WTC11 (cell line): Measurements from ENCODE around the gene STIP1. TPM values are rescaled to one million over a fixed set of nuclear protein-coding genes. Genes with fewer than 3 reads are reported as not detected.

Source experiments
- ATF1 ChIP-seq: sonication (generic); formaldehyde crosslinking; IDR thresholded peaks from 2 replicates; pipeline ENCODE4 v1.8.1; 2023; ENCODE audit warnings: mild to moderate bottlenecking, moderate library complexity, missing genetic modification reagents
- ATF6 ChIP-seq: sonication (generic); formaldehyde crosslinking; IDR thresholded peaks from 2 replicates; pipeline ENCODE4 v1.8.1; 2023; ENCODE audit warnings: mild to moderate bottlenecking, missing genetic modification reagents
- ELF4 ChIP-seq: sonication (generic); formaldehyde crosslinking; IDR thresholded peaks from 2 replicates; pipeline ENCODE4 v1.8.1; 2022; ENCODE audit warnings: low read depth, mild to moderate bottlenecking, moderate library complexity, missing genetic modification reagents
- EMX1 ChIP-seq: fragments of 250-450 bp; sonication (Bioruptor Pico); IDR thresholded peaks from 2 replicates; pipeline ENCODE4 v1.8.0; 2021; ENCODE audit warnings: mild to moderate bottlenecking
- ESRRA ChIP-seq: sonication (generic); formaldehyde crosslinking; IDR thresholded peaks from 2 replicates; pipeline ENCODE4 v1.8.1; 2022; ENCODE audit warnings: mild to moderate bottlenecking, missing genetic modification reagents, borderline replicate concordance
- ETV6 ChIP-seq: sonication (generic); formaldehyde crosslinking; IDR thresholded peaks from 2 replicates; pipeline ENCODE4 v1.8.1; 2022; ENCODE audit warnings: mild to moderate bottlenecking, missing genetic modification reagents
- GTF2I ChIP-seq: fragments of 250-450 bp; sonication (Bioruptor Pico); conservative IDR thresholded peaks from 2 replicates; pipeline ENCODE4 v1.4.0; 2021; ENCODE audit warnings: mild to moderate bottlenecking
- IRF1 ChIP-seq: sonication (generic); formaldehyde crosslinking; IDR thresholded peaks from 2 replicates; pipeline ENCODE4 v1.8.0; 2023; ENCODE audit warnings: missing genetic modification reagents
- JAZF1 ChIP-seq: fragments of 250-450 bp; sonication (Bioruptor Pico); IDR thresholded peaks from 2 replicates; pipeline ENCODE4 v1.9.0; 2021; ENCODE audit warnings: moderate library complexity, mild to moderate bottlenecking, inconsistent platforms
- KAT7 ChIP-seq: sonication (generic); formaldehyde crosslinking; IDR thresholded peaks from 2 replicates; pipeline ENCODE4 v1.8.1; 2023; ENCODE audit warnings: missing genetic modification reagents, mild to moderate bottlenecking, borderline replicate concordance
- NR1H2 ChIP-seq: sonication (generic); formaldehyde crosslinking; IDR thresholded peaks from 2 replicates; pipeline ENCODE4 v1.9.0; 2021; ENCODE audit warnings: mild to moderate bottlenecking, moderate library complexity, missing genetic modification reagents
- NR2C2 ChIP-seq: sonication (generic); formaldehyde crosslinking; IDR thresholded peaks from 2 replicates; pipeline ENCODE4 v1.8.0; 2022; ENCODE audit warnings: mild to moderate bottlenecking, missing genetic modification reagents
- OVOL2 ChIP-seq: fragments of 250-450 bp; sonication (Bioruptor Pico); IDR thresholded peaks from 2 replicates; pipeline ENCODE4 v1.9.0; 2021; ENCODE audit warnings: mild to moderate bottlenecking, borderline replicate concordance
- PRDM15 ChIP-seq: sonication (generic); formaldehyde crosslinking; IDR thresholded peaks from 2 replicates; pipeline ENCODE4 v1.8.0; 2022; ENCODE audit warnings: missing genetic modification reagents
- PREB ChIP-seq: sonication (generic); formaldehyde crosslinking; IDR thresholded peaks from 2 replicates; pipeline ENCODE4 v1.8.1; 2022; ENCODE audit warnings: mild to moderate bottlenecking, missing genetic modification reagents, moderate library complexity, borderline replicate concordance
- RELA ChIP-seq: sonication (generic); formaldehyde crosslinking; IDR thresholded peaks from 2 replicates; pipeline ENCODE4 v1.8.1; 2022; ENCODE audit warnings: missing genetic modification reagents, mild to moderate bottlenecking, borderline replicate concordance
- RORB ChIP-seq: fragments of 250-450 bp; sonication (Bioruptor Pico); IDR thresholded peaks from 2 replicates; pipeline ENCODE4 v1.9.0; 2021; ENCODE audit warnings: mild to moderate bottlenecking
- TEAD1 ChIP-seq: sonication (generic); formaldehyde crosslinking; IDR thresholded peaks from 2 replicates; pipeline ENCODE4 v1.8.0; 2022; ENCODE audit warnings: mild to moderate bottlenecking, missing genetic modification reagents
- TP53 ChIP-seq: sonication (generic); formaldehyde crosslinking; IDR thresholded peaks from 2 replicates; pipeline ENCODE4 v1.8.1; 2023; ENCODE audit warnings: mild to moderate bottlenecking, missing genetic modification reagents
- USF2 ChIP-seq: sonication (generic); formaldehyde crosslinking; IDR thresholded peaks from 2 replicates; pipeline ENCODE4 v1.8.1; 2023; ENCODE audit warnings: mild to moderate bottlenecking, missing genetic modification reagents, moderate library complexity
- ZNF423 ChIP-seq: fragments of 250-450 bp; sonication (Bioruptor Pico); IDR thresholded peaks from 2 replicates; pipeline ENCODE4 v2.1.2; 2022; ENCODE audit warnings: mild to moderate bottlenecking, moderate library complexity
- ZSCAN18 ChIP-seq: fragments of 250-450 bp; sonication (Bioruptor Pico); IDR thresholded peaks from 2 replicates; pipeline ENCODE4 v2.1.2; 2022; ENCODE audit warnings: mild to moderate bottlenecking, moderate library complexity
- total RNA-seq: library from RNA; stranded (reverse); gene quantifications from 3 replicates; pipeline ENCODE4 v1.2.3, GENCODE V29; 2021

Gene STIP1
- total RNA-seq, 1 experiment from 2014 or later, result 296 TPM

- no peak for TF ChIP-seq ATF1 (CRISPR knock-in tag)
- TF ChIP-seq NR1H2 (CRISPR knock-in tag), result no peak
- TF ChIP-seq TP53 (CRISPR knock-in tag), result no peak
- no peak for TF ChIP-seq OVOL2 (CRISPR knock-in tag)
- TF ChIP-seq PRDM15, result no peak
- no peak for TF ChIP-seq EMX1 (CRISPR knock-in tag)
- no peak for TF ChIP-seq ZSCAN18 (CRISPR knock-in tag)
- TF ChIP-seq ELF4 (CRISPR knock-in tag), result no peak
- TF ChIP-seq ETV6 (CRISPR knock-in tag), result 0 out of 2 replicates have a peak, but pooled peaks have one; percentile 35
- 0 out of 2 replicates have a peak, but pooled peaks have one; percentile 41 for TF ChIP-seq RELA (CRISPR knock-in tag)
- TF ChIP-seq RORB (CRISPR knock-in tag), result no peak
- TF ChIP-seq USF2 (CRISPR knock-in tag), result no peak
- no peak for TF ChIP-seq GTF2I (CRISPR knock-in tag)
- TF ChIP-seq ATF6 (CRISPR knock-in tag), result no peak
- TF ChIP-seq ESRRA (CRISPR knock-in tag), result 0 out of 2 replicates have a peak, but pooled peaks have one; percentile 38
- TF ChIP-seq PREB, result no peak
- TF ChIP-seq JAZF1 (CRISPR knock-in tag), result no peak
- no peak for TF ChIP-seq KAT7 (CRISPR knock-in tag)
- TF ChIP-seq TEAD1, result peak; percentile 44; the same call in 1 of the 2 replicates
- TF ChIP-seq IRF1, result no peak
- TF ChIP-seq ZNF423 (CRISPR knock-in tag), result 0 out of 2 replicates have a peak, but pooled peaks have one; percentile 35
- no peak for TF ChIP-seq NR2C2 (CRISPR knock-in tag)
Observed at GRCh38 chr11:64230171-64230984, 44.4 kb downstream of the STIP1 start, which contains the start of gene DNAJC4 (continued).
